ENCODE measurements around the gene ADIPOR2.

DNA sequence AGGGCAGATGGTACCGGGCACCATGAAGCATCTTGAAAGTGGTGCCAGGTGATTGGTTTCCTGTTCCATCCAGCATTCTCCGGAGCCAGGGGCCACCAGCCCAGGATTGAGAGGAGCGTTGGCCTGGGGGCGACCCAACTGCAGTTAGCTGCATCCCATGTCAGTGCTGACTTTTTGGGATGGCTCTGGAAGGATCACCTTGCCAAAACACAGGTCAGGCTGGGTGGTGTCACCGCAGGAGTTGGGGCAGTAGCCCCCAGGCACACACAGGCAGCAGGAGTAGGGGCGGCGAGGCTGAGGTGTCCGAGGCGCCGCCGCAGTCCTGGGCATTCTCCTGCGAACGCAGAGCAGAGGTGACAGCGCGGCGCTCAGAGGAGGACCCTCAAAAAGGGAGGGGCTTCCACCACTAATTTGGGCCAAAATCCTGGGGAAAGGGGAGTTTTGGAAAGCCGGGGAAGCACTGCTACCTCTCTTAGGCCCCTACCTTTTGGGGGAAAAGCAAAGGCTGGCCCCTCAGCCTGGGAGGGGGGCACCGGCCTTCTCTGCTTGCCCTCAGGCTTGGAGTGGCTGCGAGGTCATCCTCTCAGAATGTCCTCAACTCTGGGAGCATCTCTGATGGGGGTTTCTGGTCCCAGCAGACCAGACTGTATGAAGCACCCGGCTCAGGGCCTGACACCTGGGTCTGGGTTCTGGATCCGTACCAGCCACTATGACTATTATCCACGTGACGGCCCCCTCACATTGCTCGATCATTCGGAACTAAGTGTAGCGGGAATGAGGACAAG is 102.7 kb downstream of the ADIPOR2 start:
- no peak for TF ChIP-seq POLR2A (IDR thresholded peaks at IDR 0.05)
- TF ChIP-seq, protein P1, sequence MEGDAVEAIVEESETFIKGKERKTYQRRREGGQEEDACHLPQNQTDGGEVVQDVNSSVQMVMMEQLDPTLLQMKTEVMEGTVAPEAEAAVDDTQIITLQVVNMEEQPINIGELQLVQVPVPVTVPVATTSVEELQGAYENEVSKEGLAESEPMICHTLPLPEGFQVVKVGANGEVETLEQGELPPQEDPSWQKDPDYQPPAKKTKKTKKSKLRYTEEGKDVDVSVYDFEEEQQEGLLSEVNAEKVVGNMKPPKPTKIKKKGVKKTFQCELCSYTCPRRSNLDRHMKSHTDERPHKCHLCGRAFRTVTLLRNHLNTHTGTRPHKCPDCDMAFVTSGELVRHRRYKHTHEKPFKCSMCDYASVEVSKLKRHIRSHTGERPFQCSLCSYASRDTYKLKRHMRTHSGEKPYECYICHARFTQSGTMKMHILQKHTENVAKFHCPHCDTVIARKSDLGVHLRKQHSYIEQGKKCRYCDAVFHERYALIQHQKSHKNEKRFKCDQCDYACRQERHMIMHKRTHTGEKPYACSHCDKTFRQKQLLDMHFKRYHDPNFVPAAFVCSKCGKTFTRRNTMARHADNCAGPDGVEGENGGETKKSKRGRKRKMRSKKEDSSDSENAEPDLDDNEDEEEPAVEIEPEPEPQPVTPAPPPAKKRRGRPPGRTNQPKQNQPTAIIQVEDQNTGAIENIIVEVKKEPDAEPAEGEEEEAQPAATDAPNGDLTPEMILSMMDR (IDR thresholded peaks at IDR 0.05), result no peak
- TF ChIP-seq POLR2AphosphoS5 (IDR thresholded peaks at IDR 0.05; ENCODE audit: insufficient read depth in 1 of 2, low read depth in 1 of 2), result no peak
